IPS DF 6.9 (cell line): Measurements from ENCODE around the gene MYADM.

Source experiments
- DNase-seq: peaks from one replicate; pipeline ENCODE4 v3.0.0-alpha.2; 2013; ENCODE audit warnings: low read depth, low spot score
- H3K27ac ChIP-seq: one replicate; pipeline ENCODE4 v1.5.1; 2013; ENCODE audit warnings: low read length, control low read depth
- H3K27me3 ChIP-seq: 2 replicates; pipeline ENCODE4 v1.6.1; 2013; ENCODE audit warnings: mild to moderate bottlenecking, low read length; ENCODE audit not compliant: control insufficient read depth, insufficient read depth
- H3K36me3 ChIP-seq: 2 replicates; pipeline ENCODE4 v1.6.1; 2013; ENCODE audit warnings: low read length; ENCODE audit not compliant: control insufficient read depth, insufficient read depth
- H3K4me1 ChIP-seq: 2 replicates; pipeline ENCODE4 v1.6.1; 2013; ENCODE audit warnings: low read length; ENCODE audit not compliant: control insufficient read depth, insufficient read depth
- H3K4me3 ChIP-seq: 2 replicates; pipeline ENCODE4 v1.5.1; 2013; ENCODE audit warnings: mild to moderate bottlenecking, low read length
- H3K9me3 ChIP-seq: 2 replicates; pipeline ENCODE4 v1.6.1; 2013; ENCODE audit warnings: low read length, inconsistent platforms; ENCODE audit not compliant: control insufficient read depth, insufficient read depth
- WGBS: extraction: QIAGEN DNeasy Blood & Tissue Kit; methylation state at CpG from one replicate; pipeline ENCODE4 v1.1.7; 2013; ENCODE audit warnings: mixed read lengths, missing lambda C conversion rate; ENCODE audit not compliant: insufficient read length, insufficient coverage; 5-methylcytosine and 5-hydroxymethylcytosine counted together

The MYADM gene

DNA sequence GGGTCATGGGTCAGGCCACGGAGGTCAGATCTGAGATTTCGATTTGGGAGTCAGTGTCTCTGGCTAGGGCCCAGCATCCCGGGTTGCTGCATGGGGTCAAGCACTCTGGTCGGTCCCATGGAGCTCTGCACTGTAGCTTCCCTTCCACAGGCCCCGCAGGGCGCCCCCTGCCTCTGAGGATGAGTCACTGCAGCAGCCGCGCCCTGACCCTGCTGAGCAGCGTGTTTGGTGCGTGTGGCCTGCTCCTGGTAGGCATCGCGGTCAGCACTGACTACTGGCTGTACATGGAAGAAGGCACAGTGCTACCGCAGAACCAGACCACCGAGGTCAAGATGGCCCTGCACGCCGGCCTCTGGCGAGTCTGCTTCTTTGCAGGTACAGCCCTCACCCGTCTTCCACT, 45.0 kb downstream of the MYADM start:
- no CpG with 5 or more reads among the region's 18 CpGs for WGBS
- no peaks in the 10 kb centered on the region for H3K4me1 ChIP-seq
- DNase-seq, result no peak
- H3K9me3 ChIP-seq, result no peaks in the 10 kb centered on the region
- H3K27me3 ChIP-seq, result peaks cover 3% of the 10 kb centered on the region; the same call in 1 of the 2 replicates
- H3K27ac ChIP-seq, result no peak overlapping the region
- no peak overlapping the region for H3K4me3 ChIP-seq
- peaks cover 11% of the 10 kb centered on the region; the same call in 1 of the 2 replicates for H3K36me3 ChIP-seq

DNA sequence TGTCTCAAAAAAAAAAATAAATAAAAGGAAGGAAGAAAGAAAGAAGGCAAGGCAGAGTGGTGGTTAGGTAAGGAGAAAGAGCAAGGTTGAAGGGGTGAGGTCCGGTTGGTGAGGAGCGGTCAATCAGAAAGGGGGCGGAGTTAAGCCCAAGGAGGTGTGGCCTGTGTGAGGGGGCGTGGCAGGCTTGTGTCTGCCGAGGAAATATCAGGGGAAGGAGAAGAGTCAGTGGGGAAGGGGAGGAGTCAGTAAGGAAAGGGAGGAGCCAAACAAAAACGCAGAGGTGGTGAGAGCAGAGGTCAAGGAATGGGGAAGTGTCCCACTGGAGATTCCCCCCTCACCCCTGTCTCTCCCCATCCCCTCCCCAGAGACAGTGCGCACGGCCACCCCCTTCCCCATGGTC, 47.3 kb downstream of the MYADM start:
- Histone ChIP-seq H3K4me1 (no peaks in the 10 kb centered on the region), H3K27ac (no peak overlapping the region), H3K9me3 (no peaks in the 10 kb centered on the region), H3K27me3 (peaks cover 3% of the 10 kb centered on the region; the same call in 1 of the 2 replicates), H3K36me3 (peaks cover 14% of the 10 kb centered on the region; the same call in 1 of the 2 replicates), H3K4me3 (no peak overlapping the region)
- no peak for DNase-seq
- WGBS, result no CpG with 5 or more reads among the region's 8 CpGs

DNA sequence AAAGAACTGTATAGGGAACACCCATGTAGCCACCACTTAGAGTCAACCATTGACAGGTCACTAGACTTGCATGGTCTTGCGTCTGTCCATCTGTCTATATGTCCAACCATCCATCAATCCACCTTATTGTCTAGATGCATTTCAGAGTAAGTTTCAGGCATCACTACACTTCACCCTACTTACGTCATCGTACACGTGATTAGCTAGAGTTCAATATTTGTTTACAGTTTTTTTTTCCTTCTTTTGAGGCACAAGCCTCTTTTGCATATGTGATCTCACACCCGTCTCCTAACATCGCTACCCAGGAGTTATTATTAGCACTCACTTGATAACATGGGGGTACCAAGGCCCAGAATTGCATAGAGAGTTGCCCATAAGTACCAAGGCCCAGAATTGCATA, 48.3 kb downstream of the MYADM start:
- WGBS, result no CpG with 5 or more reads among the region's 6 CpGs
- no peak overlapping the region for H3K27ac ChIP-seq

DNA sequence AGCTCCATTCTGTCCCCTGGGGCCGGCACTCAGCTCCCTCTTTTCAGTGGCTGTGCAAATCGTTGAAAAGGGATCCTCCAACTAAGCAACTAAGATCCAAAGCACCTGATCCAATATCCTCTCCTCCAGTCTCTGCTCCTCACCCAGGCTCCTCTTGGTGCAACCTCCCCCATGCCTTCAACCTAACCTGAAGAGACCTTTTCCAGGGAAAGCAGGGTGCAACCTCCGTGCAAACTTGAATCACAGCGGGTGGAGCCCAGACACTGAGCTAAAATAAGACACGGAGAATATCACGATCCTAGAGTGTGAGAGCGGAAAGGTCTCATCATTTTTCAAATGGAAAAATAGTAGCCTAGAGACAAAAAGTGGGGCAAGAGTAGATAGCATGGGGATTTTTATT, 49.7 kb downstream of the MYADM start:
- Histone ChIP-seq H3K9me3 (no peaks in the 10 kb centered on the region), H3K36me3 (peaks cover 14% of the 10 kb centered on the region; the same call in 1 of the 2 replicates), H3K27me3 (no peaks in the 10 kb centered on the region), H3K27ac (no peak overlapping the region), H3K4me1 (no peaks in the 10 kb centered on the region), H3K4me3 (no peak overlapping the region)
- DNase-seq, result no peak
- no CpG with 5 or more reads among the region's 7 CpGs for WGBS

More for the DNA sequence above, 48.3 kb downstream of the MYADM start:
- no peak for DNase-seq
- Histone ChIP-seq H3K9me3 (no peaks in the 10 kb centered on the region), H3K27me3 (no peaks in the 10 kb centered on the region), H3K4me1 (no peaks in the 10 kb centered on the region), H3K4me3 (no peak overlapping the region), H3K36me3 (peaks cover 14% of the 10 kb centered on the region; the same call in 1 of the 2 replicates)
